Measurements from ENCODE around the gene IL6. TPM values are rescaled to one million over a fixed set of nuclear protein-coding genes. Genes with fewer than 3 reads are reported as not detected.

The IL6 gene
- total and polyA plus RNA-seq, 9 of the 15 experiments (the other 6 are each of a cell fraction or from before 2014, with no cell fraction given): 0.76 to 2.9 (median 1.5) TPM

- 0 out of 2 replicates have a peak, but pooled peaks have one; percentile 30 for TF ChIP-seq TEAD4 (IDR thresholded peaks at IDR 0.05; ENCODE audit: low read length)
- no peak for TF ChIP-seq TEAD4 (CRISPR knock-in tag; IDR thresholded peaks at IDR 0.05; ENCODE audit: borderline replicate concordance)
- TF ChIP-seq ZFP1 (CRISPR knock-in tag; IDR thresholded peaks at IDR 0.05): no peak
- TF ChIP-seq CREB3L1 (IDR thresholded peaks at IDR 0.05; ENCODE audit: borderline replicate concordance, low read depth): 0 out of 2 replicates have a peak, but pooled peaks have one; percentile 7
- 0 out of 2 replicates have a peak, but pooled peaks have one; percentile 9 for TF ChIP-seq NFIC (IDR thresholded peaks at IDR 0.05)
- TF ChIP-seq RHOXF2B (CRISPR knock-in tag; conservative IDR thresholded peaks at IDR 0.05): no peak
- peak; percentile 74 for TF ChIP-seq ZNF311 (CRISPR knock-in tag; IDR thresholded peaks at IDR 0.05)
- TF ChIP-seq ZNF318 (IDR thresholded peaks at IDR 0.05; ENCODE audit: borderline replicate concordance in 1 of 2, low read depth in 1 of 2): no peak
- 0 out of 4 replicates have a peak, but pooled peaks of 1 of the 2 experiments have one; percentile 20 for TF ChIP-seq ZNF639 (CRISPR knock-in tag; conservative IDR thresholded peaks at IDR 0.05 in 1 of 2, IDR thresholded peaks at IDR 0.05 in 1 of 2)
These were observed 574 bp upstream of the IL6 start (continued) for GRCh38 chr7:22726345-22726906.
